ENCODE measurements around the gene TAOK3. TPM values are rescaled to one million over a fixed set of nuclear protein-coding genes. Genes with fewer than 3 reads are reported as not detected.

The TAOK3 gene
- total and polyA plus RNA-seq, 2 of the 8 experiments (the other 6 are each of a cell fraction or from before 2014, with no cell fraction given): 5.2 to 9.3 TPM

- DNase-seq (ENCODE audit: low read depth in 1 of 2, low spot score in 2 of 2) (no peak), FAIRE-seq (no peak)
- H3K9me3 ChIP-seq (ENCODE audit: insufficient read depth in 2 of 2, low read depth in 1 of 2, low read length in 1 of 2): no peaks in the 10 kb centered on the region
- no peaks in the 10 kb centered on the region for H3K79me2 ChIP-seq (ENCODE audit: control insufficient read depth in 1 of 2, insufficient read depth in 2 of 2, low read length in 2 of 2)
- ChIA-PET CTCF (ENCODE audit: partially characterized antibody) (interaction anchor here (0.6 to 1.1 kb wide), 2 partner anchors 11 to 94 kb away, joined by 3 to 4 read pairs; no protein-coding TSS in a partner anchor), POLR2A (ENCODE audit: partially characterized antibody) (interaction anchor here (1.0 kb wide), 1 partner anchor 9 kb away, joined by 3 read pairs; no protein-coding TSS in a partner anchor)
- no peaks in the 10 kb centered on the region for H3K79me1 ChIP-seq (ENCODE audit: low read depth, low read length)
- H3K4ac ChIP-seq (replicated peaks; ENCODE audit: insufficient read length, low read depth, low read length): no peak overlapping the region
- H4K20me1 ChIP-seq (replicated peaks in 1 of 2; ENCODE audit: control insufficient read depth in 1 of 2, insufficient read depth in 2 of 2, low read length in 2 of 2): no peaks in the 10 kb centered on the region
- H3K36me3 ChIP-seq (ENCODE audit: control insufficient read depth in 2 of 4, insufficient read depth in 4 of 4, low read length in 3 of 4): no peaks in the 10 kb centered on the region
- no peak overlapping the region for H2BK20ac ChIP-seq (ENCODE audit: low read length)
- H2BK12ac ChIP-seq (ENCODE audit: low read depth, low read length): no peak overlapping the region
- no peaks in the 10 kb centered on the region for H3K27me3 ChIP-seq (replicated peaks in 1 of 4; ENCODE audit: control insufficient read depth in 3 of 4, extremely low read depth in 1 of 4, insufficient read depth in 3 of 4, low read length in 3 of 4)
- no peak overlapping the region for H3K14ac ChIP-seq (ENCODE audit: insufficient read length)
- H4K91ac ChIP-seq (replicated peaks; ENCODE audit: insufficient read length, low read length): no peak overlapping the region
- no peak overlapping the region for H3K23ac ChIP-seq (ENCODE audit: insufficient read length)
- H3K4me1 ChIP-seq (replicated peaks in 1 of 4; ENCODE audit: control insufficient read depth in 3 of 4, insufficient read depth in 4 of 4, low read length in 3 of 4): no peaks in the 10 kb centered on the region
- no peak overlapping the region for H2BK5ac ChIP-seq (ENCODE audit: low read depth, low read length)
- no peak for TF ChIP-seq BRCA1 (IDR thresholded peaks at IDR 0.05; ENCODE audit: low read depth, low read length)
- no peak for TF ChIP-seq HDAC6 (IDR thresholded peaks at IDR 0.05; ENCODE audit: low read depth, low read length)
- TF ChIP-seq GABPA (IDR thresholded peaks at IDR 0.05; ENCODE audit: borderline replicate concordance, insufficient read depth, low read length): no peak
- TF ChIP-seq SP1 (IDR thresholded peaks at IDR 0.05; ENCODE audit: low read depth, low read length): no peak
- H2AK5ac ChIP-seq (ENCODE audit: low read depth, low read length): no peak overlapping the region
- H3K18ac ChIP-seq (ENCODE audit: extremely low read depth, low read length): no peak overlapping the region
- H3K27ac ChIP-seq (ENCODE audit: low read depth, low read length): no peak overlapping the region
- H3K56ac ChIP-seq (replicated peaks; ENCODE audit: insufficient read length, low read depth, low read length): no peak overlapping the region
- WGBS, 2 experiments (ENCODE audit: extremely low coverage in 1 of 2, insufficient coverage in 1 of 2, insufficient read length in 1 of 2, insufficient replicate concordance in 2 of 2, low coverage in 1 of 2, low lambda C conversion rate in 2 of 2, missing lambda C conversion rate in 1 of 2): 89% methylated on average over 6 of the region's 6 CpGs; no CpG with 5 or more reads in 1 of the 2 experiments
- no peak overlapping the region for H4K8ac ChIP-seq (ENCODE audit: extremely low read depth, insufficient read depth, low read length)
- H2AFZ ChIP-seq (ENCODE audit: low read length): no peak overlapping the region
- no peaks in the 10 kb centered on the region; the same call in 1 of the 2 replicates for H3K23me2 ChIP-seq (ENCODE audit: low read depth, low read length)
- H2BK15ac ChIP-seq (ENCODE audit: low read length): no peak overlapping the region
- no peak overlapping the region for H3K4me2 ChIP-seq (ENCODE audit: insufficient read depth in 1 of 2, low read depth in 2 of 2, low read length in 2 of 2)
- no peak overlapping the region for H3K4me3 ChIP-seq (ENCODE audit: extremely low read depth in 1 of 4, insufficient read depth in 2 of 4, low read depth in 3 of 4, low read length in 4 of 4)
- H4K5ac ChIP-seq (ENCODE audit: insufficient read length, low read depth, low read length): no peak overlapping the region
- H3K9ac ChIP-seq (replicated peaks in 1 of 4; ENCODE audit: extremely low read depth in 1 of 4, low read depth in 3 of 4, low read length in 3 of 4): no peak overlapping the region
- H2BK120ac ChIP-seq (replicated peaks; ENCODE audit: low read depth, low read length): no peak overlapping the region
Observed at GRCh38 chr12:118259079-118259478, 113.6 kb downstream of the TAOK3 start.
